GM13976 (cell line): ENCODE results near the gene NHLRC3.

Experiments used
- DNase-seq: peaks from one replicate; pipeline ENCODE4 v3.0.0; 2012; ENCODE audit warnings: low spot score
- in situ Hi-C: fragments of 300-500 bp; cut with MboI; formaldehyde crosslinking; loops from one replicate; pipeline ENCODE4 v1.12.0; 2022; ENCODE audit warnings: low sequenced_read_pairs, mixed read lengths, inconsistent platforms; ENCODE audit not compliant: unreplicated experiment
- TF ChIP-seq, protein P1 (sequence below): IDR thresholded peaks from 2 replicates; pipeline ENCODE4 v1.5.1; 2012; ENCODE audit warnings: borderline replicate concordance, mild to moderate bottlenecking; ENCODE audit not compliant: insufficient read depth; ENCODE audit errors: extremely low read depth, missing control alignments, control extremely low read depth

NHLRC3 gene

GRCh38 chr13:39039041-39039440, 785 bp downstream of the NHLRC3 start:
- TF ChIP-seq, protein P1, sequence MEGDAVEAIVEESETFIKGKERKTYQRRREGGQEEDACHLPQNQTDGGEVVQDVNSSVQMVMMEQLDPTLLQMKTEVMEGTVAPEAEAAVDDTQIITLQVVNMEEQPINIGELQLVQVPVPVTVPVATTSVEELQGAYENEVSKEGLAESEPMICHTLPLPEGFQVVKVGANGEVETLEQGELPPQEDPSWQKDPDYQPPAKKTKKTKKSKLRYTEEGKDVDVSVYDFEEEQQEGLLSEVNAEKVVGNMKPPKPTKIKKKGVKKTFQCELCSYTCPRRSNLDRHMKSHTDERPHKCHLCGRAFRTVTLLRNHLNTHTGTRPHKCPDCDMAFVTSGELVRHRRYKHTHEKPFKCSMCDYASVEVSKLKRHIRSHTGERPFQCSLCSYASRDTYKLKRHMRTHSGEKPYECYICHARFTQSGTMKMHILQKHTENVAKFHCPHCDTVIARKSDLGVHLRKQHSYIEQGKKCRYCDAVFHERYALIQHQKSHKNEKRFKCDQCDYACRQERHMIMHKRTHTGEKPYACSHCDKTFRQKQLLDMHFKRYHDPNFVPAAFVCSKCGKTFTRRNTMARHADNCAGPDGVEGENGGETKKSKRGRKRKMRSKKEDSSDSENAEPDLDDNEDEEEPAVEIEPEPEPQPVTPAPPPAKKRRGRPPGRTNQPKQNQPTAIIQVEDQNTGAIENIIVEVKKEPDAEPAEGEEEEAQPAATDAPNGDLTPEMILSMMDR: no peak

DNA sequence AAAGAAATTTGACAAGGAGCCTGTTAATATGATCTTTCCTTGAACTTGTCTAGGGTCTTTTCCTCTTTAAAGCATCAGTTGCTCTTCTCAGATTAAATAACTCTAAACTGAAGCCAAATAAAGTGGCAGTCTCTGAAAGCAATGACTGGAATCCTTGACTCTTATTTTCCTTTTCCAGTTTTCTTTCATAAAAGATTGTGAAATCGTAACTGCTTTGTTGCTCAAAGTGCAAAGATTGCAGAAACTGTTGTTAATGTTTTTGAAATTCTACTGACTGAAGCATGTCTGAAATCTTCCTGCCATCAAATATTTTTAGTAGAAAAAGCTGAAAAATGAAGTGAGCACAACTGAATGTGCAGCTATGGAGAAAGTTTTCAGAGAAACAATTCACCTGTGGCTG, 1.9 kb downstream of the NHLRC3 start:
- in situ Hi-C loops: no loop called here
- TF ChIP-seq, protein P1: no peak
- no peak for DNase-seq

More at GRCh38 chr13:39039041-39039440, 785 bp downstream of the NHLRC3 start:
- in situ Hi-C loops: no loop called here
- DNase-seq: no peak

GRCh38 chr13:39044536-39044935, 6.3 kb downstream of the NHLRC3 start:
- TF ChIP-seq, protein P1: no peak
- in situ Hi-C loops: no loop called here
- DNase-seq: peak; percentile 32

DNA sequence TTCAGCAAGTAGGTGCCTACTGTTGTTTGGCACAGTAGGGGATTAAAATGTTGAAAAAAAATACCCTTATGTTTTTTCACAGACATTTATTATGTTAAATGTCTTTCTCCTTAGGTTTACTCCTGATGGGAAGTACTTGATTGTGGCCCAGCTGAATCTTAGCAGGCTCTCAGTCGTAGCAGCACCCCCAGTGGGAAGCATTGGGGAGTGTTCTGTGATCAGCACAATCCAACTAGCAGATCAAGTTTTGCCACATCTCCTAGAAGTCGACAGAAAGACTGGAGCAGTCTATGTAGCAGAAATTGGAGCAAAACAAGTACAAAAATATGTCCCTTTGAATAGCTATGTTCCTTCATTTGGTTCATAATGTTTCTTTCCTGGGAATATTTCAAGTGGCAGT, 9.3 kb downstream of the NHLRC3 start:
- TF ChIP-seq, protein P1: no peak
- in situ Hi-C loops: no loop called here
- no peak for DNase-seq

DNA sequence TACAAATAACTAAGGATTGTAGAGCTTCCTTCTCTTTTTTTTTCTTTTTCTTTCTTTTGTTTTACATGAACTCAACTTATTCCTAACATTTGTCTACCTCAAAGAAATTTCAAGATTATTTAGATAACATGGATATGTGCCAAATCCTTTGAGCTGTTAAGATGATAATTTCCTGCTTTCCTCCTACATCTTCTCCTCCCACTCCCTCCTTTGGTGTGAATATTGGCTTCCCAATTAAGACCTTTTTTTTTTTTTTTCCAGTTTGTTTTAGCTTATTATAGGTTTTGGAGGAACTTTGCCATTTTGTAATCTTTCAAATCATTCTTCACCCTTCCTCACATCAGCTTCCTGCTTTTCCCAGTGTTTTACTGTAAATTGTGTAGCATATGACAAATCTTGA, 10.6 kb downstream of the NHLRC3 start:
- DNase-seq: no peak
- in situ Hi-C loops: no loop called here
- TF ChIP-seq, protein P1: no peak

GRCh38 chr13:39049274-39049673, 11.0 kb downstream of the NHLRC3 start:
- TF ChIP-seq, protein P1: no peak
- no peak for DNase-seq
- in situ Hi-C loops: no loop called here

DNA sequence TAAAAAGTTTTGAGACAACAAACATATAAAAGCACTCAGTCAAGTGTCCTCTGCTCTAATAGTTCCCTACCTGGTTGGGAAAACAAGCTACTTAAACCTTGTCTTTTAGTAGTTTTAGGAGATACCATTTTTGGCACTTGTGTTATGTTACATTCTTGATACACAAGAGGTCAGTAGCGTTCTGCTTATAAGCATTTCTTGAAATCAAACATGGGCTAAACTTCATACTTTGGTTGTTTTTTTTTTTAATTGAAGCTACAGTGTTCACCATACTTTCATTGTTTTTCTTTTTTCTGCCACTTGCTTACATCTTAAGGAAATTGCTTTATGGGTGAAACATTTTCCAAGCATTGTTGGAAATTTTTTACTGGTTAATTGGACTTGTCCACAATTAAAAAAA, 12.9 kb downstream of the NHLRC3 start:
- TF ChIP-seq, protein P1: peak; percentile 30
- in situ Hi-C loops: no loop called here
- peak; percentile 42 for DNase-seq
